ENCODE data around the gene PDE5A. TPM values are rescaled to one million over a fixed set of nuclear protein-coding genes. Genes with fewer than 3 reads are reported as not detected.
A peak's percentile ranks its signal among the peaks of the same experiment; 100 is the strongest.
"Not testable (repeated sequence)": the region's sequence is repeated elsewhere in the genome, so short reads cannot be mapped to it uniquely, and the experiment has no call there.

The PDE5A gene
- total RNA-seq, 3 donors from 2014 or later, result 0.52 to 0.86 (median 0.76) TPM

GRCh38 chr4:119470737-119471063 lies 157.9 kb downstream of the PDE5A start:
- not testable (repeated sequence) for ATAC-seq; DNase-seq; H3K27me3 Mint-ChIP-seq (ENCODE audit: low read depth); H3K4me3 Mint-ChIP-seq; H3K4me1 Mint-ChIP-seq (ENCODE audit: low read depth); H3K9me3 Mint-ChIP-seq
- H3K36me3 Mint-ChIP-seq (ENCODE audit: insufficient read depth), result peaks cover 27% of the 10 kb centered on the region

- not testable (repeated sequence) for H3K9me3 Mint-ChIP-seq; H3K4me1 Mint-ChIP-seq (ENCODE audit: low read depth); DNase-seq; H3K4me3 Mint-ChIP-seq; H3K27me3 Mint-ChIP-seq (ENCODE audit: low read depth)
- ATAC-seq, result peak; percentile 63 to 70
- peaks cover 23% of the 10 kb centered on the region for H3K36me3 Mint-ChIP-seq (ENCODE audit: insufficient read depth)
These were observed 158.4 kb downstream of the PDE5A start for GRCh38 chr4:119470021-119470736.

DNA sequence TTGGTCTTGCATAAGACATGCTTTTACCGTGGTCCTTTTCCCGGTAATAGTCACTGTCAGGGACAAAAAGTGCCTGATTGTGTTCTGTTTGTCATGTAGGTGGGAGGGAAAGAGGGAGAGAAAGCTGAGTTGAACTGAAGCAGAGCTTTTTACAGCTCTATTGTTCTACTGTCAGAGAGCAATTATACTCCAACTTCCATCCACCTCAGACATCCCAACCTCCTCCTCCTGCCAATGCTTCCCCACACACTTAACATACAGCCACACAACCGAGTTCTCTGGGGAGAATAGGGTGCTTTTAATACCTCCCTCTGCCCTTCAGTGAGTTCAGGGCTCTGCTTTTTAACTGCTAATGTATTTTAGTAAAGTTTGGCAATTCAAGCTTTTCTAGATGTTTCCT lies 159.6 kb downstream of the PDE5A start:
- peaks cover 27% of the 10 kb centered on the region for H3K36me3 Mint-ChIP-seq (ENCODE audit: insufficient read depth)
- DNase-seq; H3K9me3 Mint-ChIP-seq; H3K27me3 Mint-ChIP-seq (ENCODE audit: low read depth); H3K4me3 Mint-ChIP-seq; H3K4me1 Mint-ChIP-seq (ENCODE audit: low read depth); ATAC-seq: not testable (repeated sequence)

- not testable (repeated sequence) for H3K9me3 Mint-ChIP-seq
These were observed 165.9 kb downstream of the PDE5A start for GRCh38 chr4:119462733-119463132.

DNA sequence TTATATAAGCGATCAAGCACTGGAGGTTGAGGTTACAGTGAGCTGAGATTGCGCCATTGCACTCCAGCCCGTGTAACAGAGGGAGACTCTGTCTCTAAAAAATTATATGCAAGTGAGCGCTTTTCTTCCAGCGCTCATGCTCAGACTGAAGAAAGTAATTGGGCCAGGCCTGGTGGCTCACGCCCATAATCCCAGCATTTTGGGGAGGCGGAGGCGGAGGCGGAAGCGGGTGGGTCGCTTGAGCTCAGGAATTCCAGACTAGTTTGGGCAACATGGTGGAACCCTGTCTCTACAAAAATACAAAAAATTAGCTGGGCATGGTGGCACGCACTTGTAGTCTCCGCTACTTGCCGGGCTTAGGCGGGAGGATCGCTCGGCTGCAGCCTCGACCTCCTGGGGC lies 172.9 kb downstream of the PDE5A start:
- peak overlapping the region; percentile 89 for H3K4me3 Mint-ChIP-seq
- not testable (repeated sequence) for DNase-seq; ATAC-seq; H3K36me3 Mint-ChIP-seq (ENCODE audit: insufficient read depth); H3K27me3 Mint-ChIP-seq (ENCODE audit: low read depth); H3K9me3 Mint-ChIP-seq; H3K4me1 Mint-ChIP-seq (ENCODE audit: low read depth)

More at GRCh38 chr4:119462733-119463132, 165.9 kb downstream of the PDE5A start:
- not testable (repeated sequence) for H3K4me1 Mint-ChIP-seq (ENCODE audit: low read depth); H3K27me3 Mint-ChIP-seq (ENCODE audit: low read depth); H3K4me3 Mint-ChIP-seq; ATAC-seq
- peaks cover 19% of the 10 kb centered on the region for H3K36me3 Mint-ChIP-seq (ENCODE audit: insufficient read depth)
- peak; percentile 25 for DNase-seq

DNA sequence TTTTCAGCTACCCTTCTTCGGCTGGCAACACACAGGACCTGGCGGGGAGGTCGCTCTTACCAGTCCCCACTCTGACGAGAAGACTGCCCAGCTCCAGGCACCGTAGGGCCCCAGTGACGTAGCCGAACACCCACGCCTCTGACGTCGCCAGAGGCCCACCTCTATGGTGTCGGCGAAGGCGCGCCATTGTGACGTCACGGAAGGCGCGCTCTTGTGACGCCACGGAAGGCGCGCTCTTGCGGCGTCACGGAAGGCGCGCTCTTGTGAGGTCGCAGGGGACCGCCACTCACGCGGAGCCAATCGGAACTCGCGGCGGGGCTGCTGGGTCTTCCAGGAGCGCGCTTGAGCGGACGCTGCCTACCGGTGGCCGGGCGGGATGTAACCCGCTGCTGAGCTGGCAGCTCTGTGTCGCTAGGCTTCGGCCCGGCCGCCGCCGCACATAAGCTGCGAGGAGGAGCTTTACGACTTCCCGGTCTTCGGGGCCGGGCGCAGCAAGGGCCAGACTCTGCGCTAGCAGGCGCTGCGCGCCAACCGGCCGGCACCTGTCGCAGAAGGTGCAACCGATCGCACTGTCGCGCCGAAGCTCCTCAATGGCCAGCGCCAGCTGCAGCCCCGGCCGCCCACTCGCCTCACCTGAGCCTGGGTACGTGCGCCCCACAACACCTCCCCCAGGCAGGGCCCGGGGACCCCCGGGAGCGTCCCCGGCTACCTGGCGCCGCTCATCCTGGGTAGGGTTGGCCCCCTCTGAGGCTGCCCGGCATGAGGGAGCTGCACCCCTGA lies 173.9 kb downstream of the PDE5A start:
- not testable (repeated sequence) for H3K36me3 Mint-ChIP-seq (ENCODE audit: insufficient read depth); H3K9me3 Mint-ChIP-seq; H3K27me3 Mint-ChIP-seq (ENCODE audit: low read depth); H3K4me1 Mint-ChIP-seq (ENCODE audit: low read depth)
- DNase-seq (peak; percentile 98), ATAC-seq (peak; percentile 100)
- H3K4me3 Mint-ChIP-seq, result peak overlapping the region; percentile 89

DNA sequence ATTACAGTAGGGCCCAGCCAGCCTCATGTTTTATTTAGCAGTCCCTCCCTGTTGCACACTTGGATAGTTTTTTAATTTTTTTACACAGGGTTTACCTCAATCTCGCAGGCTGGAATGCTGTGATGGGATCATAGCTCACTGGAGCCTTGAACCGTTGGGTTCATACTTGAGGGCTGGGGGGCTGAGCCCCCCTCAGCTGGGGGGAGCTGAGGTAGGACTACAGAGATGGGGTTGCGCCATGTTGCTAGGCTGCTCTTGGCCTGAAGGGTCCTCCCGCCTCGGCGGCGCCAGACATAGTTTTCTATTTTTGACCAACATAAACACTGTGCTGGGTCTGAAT lies 174.5 kb downstream of the PDE5A start:
- DNase-seq; H3K9me3 Mint-ChIP-seq; H3K4me1 Mint-ChIP-seq (ENCODE audit: low read depth); H3K27me3 Mint-ChIP-seq (ENCODE audit: low read depth); H3K36me3 Mint-ChIP-seq (ENCODE audit: insufficient read depth): not testable (repeated sequence)
- peak overlapping the region; percentile 89 for H3K4me3 Mint-ChIP-seq
- ATAC-seq, result peak; percentile 19 to 29

- not testable (repeated sequence) for H3K9me3 Mint-ChIP-seq; ATAC-seq; H3K27me3 Mint-ChIP-seq (ENCODE audit: low read depth); H3K4me1 Mint-ChIP-seq (ENCODE audit: low read depth); DNase-seq; H3K4me3 Mint-ChIP-seq; H3K36me3 Mint-ChIP-seq (ENCODE audit: insufficient read depth)
These were observed 175.3 kb downstream of the PDE5A start for GRCh38 chr4:119453286-119453685.

DNA sequence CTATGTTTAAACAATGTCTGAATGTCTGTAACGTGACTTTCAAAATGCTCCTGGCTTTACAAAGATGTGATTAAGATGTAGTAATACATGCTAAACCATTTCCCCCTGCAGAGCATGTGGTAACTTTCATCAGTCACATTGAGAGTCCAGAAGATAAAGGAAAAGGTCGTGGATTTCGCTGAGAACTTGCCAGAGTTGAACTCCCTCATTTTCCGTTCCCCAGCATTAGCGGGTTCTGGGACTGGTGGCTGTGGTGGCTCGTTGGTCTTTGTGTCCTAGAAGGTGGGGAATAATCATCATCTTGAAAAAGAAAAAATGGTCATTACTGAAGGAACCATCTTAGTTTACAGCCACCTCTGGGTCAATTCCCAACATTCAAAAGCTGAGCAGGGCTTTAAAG lies 178.8 kb downstream of the PDE5A start:
- H3K4me3 Mint-ChIP-seq; DNase-seq; ATAC-seq; H3K9me3 Mint-ChIP-seq; H3K36me3 Mint-ChIP-seq (ENCODE audit: insufficient read depth); H3K27me3 Mint-ChIP-seq (ENCODE audit: low read depth); H3K4me1 Mint-ChIP-seq (ENCODE audit: low read depth): not testable (repeated sequence)
